PC-3 (cell line): ENCODE measurements around the gene IFTAP. TPM values are rescaled to one million over a fixed set of nuclear protein-coding genes. Genes with fewer than 3 reads are reported as not detected.

Experiments
- ATAC-seq: fragments of 200-7000 bp; cut with Tn5 transposase; 2 replicates; pipeline ENCODE4 v1.9.1; 2020; ENCODE audit warnings: mild to moderate bottlenecking, moderate library complexity
- BruUV-seq: library from RNA; stranded (reverse); fragments of 400-500 nt; replicated peaks from 2 replicates; lab custom pipeline; 2021; lab: Mats Ljungman, UMichigan
- CTCF ChIA-PET: fragments of 300-600 bp; sonication (Branson Sonifier 250); formaldehyde crosslinking; loops from one replicate; lab custom pipeline; 2022; ENCODE audit warnings: antibody characterized with exemption; lab: Charles Lee
- POLR2A ChIA-PET: fragments of 300-600 bp; sonication (Branson Sonifier 250); formaldehyde crosslinking; loops from one replicate; lab custom pipeline; 2022; ENCODE audit warnings: antibody characterized with exemption; ENCODE audit not compliant: unreplicated experiment; lab: Charles Lee
- DNase-seq: peaks from one replicate; pipeline ENCODE4 v3.0.0-alpha.2; 2015
- H2AFZ ChIP-seq: fragments of 300-600 bp; sonication (generic); 2 replicates; pipeline ENCODE4 v1.6.0; 2016; ENCODE audit warnings: antibody characterized with exemption, low read length
- H3F3A ChIP-seq: fragments of 300-600 bp; sonication (generic); one replicate; pipeline ENCODE4 v1.6.0; 2017; ENCODE audit warnings: antibody characterized with exemption, low read length, control low read depth, mild to moderate bottlenecking; ENCODE audit not compliant: unreplicated experiment
- H3K27ac ChIP-seq: fragments of 300-600 bp; sonication (generic); 2 replicates; pipeline ENCODE4 v1.5.1; 2016; ENCODE audit warnings: mild to moderate bottlenecking, low read length
- H3K27me3 ChIP-seq: fragments of 300-600 bp; sonication (generic); 2 replicates; pipeline ENCODE4 v1.6.1; 2016; ENCODE audit warnings: low read length, mixed read lengths
- H3K36me3 ChIP-seq: fragments of 300-600 bp; sonication (generic); 2 replicates; pipeline ENCODE4 v1.6.1; 2016; ENCODE audit warnings: low read depth, mixed run types, low read length, mixed read lengths
- H3K4me1 ChIP-seq: fragments of 300-600 bp; sonication (generic); 2 replicates; pipeline ENCODE4 v1.5.1; 2016; ENCODE audit warnings: low read length; ENCODE audit not compliant: insufficient read depth
- H3K4me2 ChIP-seq: fragments of 300-600 bp; sonication (generic); 2 replicates; pipeline ENCODE4 v1.6.0; 2016; ENCODE audit warnings: low read length
- H3K4me3 ChIP-seq: fragments of 300-600 bp; sonication (generic); 2 replicates; pipeline ENCODE4 v1.5.1; 2016; ENCODE audit warnings: mild to moderate bottlenecking, low read length, mixed read lengths
- H3K79me2 ChIP-seq: fragments of 300-600 bp; sonication (generic); 2 replicates; pipeline ENCODE4 v1.6.1; 2017; ENCODE audit warnings: low read length, mixed read lengths
- H3K9ac ChIP-seq: fragments of 300-600 bp; sonication (generic); 2 replicates; pipeline ENCODE4 v1.6.0; 2016; ENCODE audit warnings: mild to moderate bottlenecking, low read length
- H3K9me2 ChIP-seq: fragments of 300-600 bp; sonication (generic); replicated peaks from 2 replicates; pipeline ENCODE4 v1.6.1; 2016; ENCODE audit warnings: mixed run types, low read length, mixed read lengths
- H3K9me3 ChIP-seq: fragments of 300-600 bp; sonication (generic); 2 replicates; pipeline ENCODE4 v1.6.1; 2016; ENCODE audit warnings: low read length, mixed read lengths
- H4K20me1 ChIP-seq: fragments of 300-600 bp; sonication (generic); 2 replicates; pipeline ENCODE4 v1.6.1; 2016; ENCODE audit warnings: low read length, mixed read lengths
- CTCF ChIP-seq: fragments of 300-600 bp; sonication (generic); conservative IDR thresholded peaks from 2 replicates; pipeline ENCODE4 v1.5.1; 2017; ENCODE audit warnings: antibody characterized with exemption, low read depth, mild to moderate bottlenecking, low read length
- EZH2 ChIP-seq: fragments of 300-600 bp; sonication (generic); IDR thresholded peaks from one replicate; pipeline ENCODE4 v1.6.1; 2017; ENCODE audit warnings: antibody characterized with exemption, mild to moderate bottlenecking, low read length; ENCODE audit not compliant: unreplicated experiment
- EZH2phosphoT487 ChIP-seq: fragments of 300-600 bp; sonication (generic); IDR thresholded peaks from 2 replicates; pipeline ENCODE4 v1.6.1; 2018; ENCODE audit warnings: mild to moderate bottlenecking, antibody characterized with exemption, low read length, borderline replicate concordance
- intact Hi-C: fragments of 100-400 bp; cut with micrococcal nuclease; formaldehyde crosslinking; loops from 2 replicates; pipeline ENCODE4 v1.9.0; 2023
- total RNA-seq: library from RNA; depleted of rRNA; stranded (reverse); fragments of >200 nt; gene quantifications from 2 replicates; pipeline ENCODE4 v1.2.3, GENCODE V29; 2014

Gene IFTAP
- total RNA-seq, 1 experiment from 2014 or later: 17.6 TPM

GRCh38 chr11:36591433-36591832, 2.9 kb upstream of the IFTAP start:
- H3K9me3 ChIP-seq: no peaks in the 10 kb centered on the region
- no peak overlapping the region for H3K9ac ChIP-seq
- no peak overlapping the region for H2AFZ ChIP-seq
- H4K20me1 ChIP-seq: no peaks in the 10 kb centered on the region
- no peak overlapping the region for H3K4me3 ChIP-seq
- no peaks in the 10 kb centered on the region for H3K79me2 ChIP-seq
- ChIA-PET CTCF (no interaction called here), POLR2A (no interaction called here)
- H3K4me1 ChIP-seq: no peaks in the 10 kb centered on the region
- H3F3A ChIP-seq: no peaks in the 10 kb centered on the region
- no peak overlapping the region for H3K27ac ChIP-seq
- no peaks in the 10 kb centered on the region for H3K36me3 ChIP-seq
- no peak overlapping the region for H3K4me2 ChIP-seq
- TF ChIP-seq EZH2 (no peak), CTCF (no peak), EZH2phosphoT487 (no peak)
- no peak for DNase-seq
- H3K27me3 ChIP-seq: peaks cover 28% of the 10 kb centered on the region
- intact Hi-C loops: no loop called here
- BruUV-seq: no TSS peak
- H3K9me2 ChIP-seq: no peaks in the 10 kb centered on the region
- no peak for ATAC-seq

- no peaks in the 10 kb centered on the region for H3K9me3 ChIP-seq
- no peaks in the 10 kb centered on the region for H3K9me2 ChIP-seq
- no peak for ATAC-seq
- no TSS peak for BruUV-seq
- H3K4me3 ChIP-seq: no peak overlapping the region
- no peaks in the 10 kb centered on the region for H3F3A ChIP-seq
- no peak overlapping the region for H3K9ac ChIP-seq
- ChIA-PET CTCF (no interaction called here), POLR2A (no interaction called here)
- no peaks in the 10 kb centered on the region for H3K79me2 ChIP-seq
- DNase-seq: no peak
- no peaks in the 10 kb centered on the region for H4K20me1 ChIP-seq
- H3K4me2 ChIP-seq: no peak overlapping the region
- no peaks in the 10 kb centered on the region for H3K27me3 ChIP-seq
- H3K4me1 ChIP-seq: no peaks in the 10 kb centered on the region
- H2AFZ ChIP-seq: no peak overlapping the region
- intact Hi-C loops: no loop called here
- no peaks in the 10 kb centered on the region for H3K36me3 ChIP-seq
- no peak for TF ChIP-seq CTCF
- TF ChIP-seq EZH2phosphoT487: no peak
- TF ChIP-seq EZH2: no peak
- no peak overlapping the region for H3K27ac ChIP-seq
Observed at GRCh38 chr11:36596880-36597279, 2.6 kb downstream of the IFTAP start.

GRCh38 chr11:36598051-36598450, 3.7 kb downstream of the IFTAP start, which contains the start of gene RAG2:
TSS of gene RAG2 (minus strand) at chr11:36598236. CDS start at chr11:36594168, 4,068 bp downstream.
- CTCF ChIA-PET: no interaction called here

More at GRCh38 chr11:36598051-36598450, 3.7 kb downstream of the IFTAP start, which contains the start of gene RAG2:
- POLR2A ChIA-PET: no interaction called here
- Histone ChIP-seq H3K9me2 (no peaks in the 10 kb centered on the region), H3K4me1 (no peaks in the 10 kb centered on the region), H4K20me1 (no peaks in the 10 kb centered on the region), H3K27ac (no peak within 1 kb of the TSS), H3K9me3 (no peaks in the 10 kb centered on the region), H2AFZ (no peak within 1 kb of the TSS), H3K4me3 (no peak within 1 kb of the TSS), H3K9ac (no peak within 1 kb of the TSS), H3K79me2 (no peaks in the 10 kb centered on the region), H3F3A (no peaks in the 10 kb centered on the region), H3K27me3 (no peaks in the 10 kb centered on the region), H3K4me2 (no peak within 1 kb of the TSS), H3K36me3 (no peaks in the 10 kb centered on the region)
- intact Hi-C loops: no loop called here
- TF ChIP-seq EZH2phosphoT487: no peak
- no peak for TF ChIP-seq CTCF
- no peak for TF ChIP-seq EZH2
- DNase-seq: no peak
- ATAC-seq: no peak
- no TSS peak for BruUV-seq
